Ishikawa (cell line): ENCODE measurements around the gene C16orf89.

Source experiments
- CEBPB ChIP-seq: IDR thresholded peaks from 2 replicates; pipeline ENCODE4 v1.6.1; 2012
- EP300 ChIP-seq: IDR thresholded peaks from 2 replicates; pipeline ENCODE4 v1.6.1; 2012; ENCODE audit warnings: borderline replicate concordance
- RAD21 ChIP-seq: IDR thresholded peaks from 2 replicates; pipeline ENCODE4 v1.6.1; 2012; ENCODE audit warnings: low read depth
- TAF1 ChIP-seq: IDR thresholded peaks from 2 replicates; pipeline ENCODE4 v1.6.1; 2012; ENCODE audit warnings: low read depth, mild to moderate bottlenecking
- TF ChIP-seq, protein P1 (sequence below): IDR thresholded peaks from 2 replicates; pipeline ENCODE4 v1.6.1; 2012

- TF ChIP-seq EP300 (no peak), RAD21 (no peak), CEBPB (no peak), TAF1 (no peak)
- TF ChIP-seq, protein P1, sequence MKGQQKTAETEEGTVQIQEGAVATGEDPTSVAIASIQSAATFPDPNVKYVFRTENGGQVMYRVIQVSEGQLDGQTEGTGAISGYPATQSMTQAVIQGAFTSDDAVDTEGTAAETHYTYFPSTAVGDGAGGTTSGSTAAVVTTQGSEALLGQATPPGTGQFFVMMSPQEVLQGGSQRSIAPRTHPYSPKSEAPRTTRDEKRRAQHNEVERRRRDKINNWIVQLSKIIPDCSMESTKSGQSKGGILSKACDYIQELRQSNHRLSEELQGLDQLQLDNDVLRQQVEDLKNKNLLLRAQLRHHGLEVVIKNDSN, result no peak
These were observed 36.7 kb downstream of the C16orf89 start for GRCh38 chr16:5028950-5029475.
